Measurements from ENCODE around the gene FAM107B. TPM values are rescaled to one million over a fixed set of nuclear protein-coding genes. Genes with fewer than 3 reads are reported as not detected.

FAM107B gene
- total and polyA plus RNA-seq, 4 donors: 24.9 to 58.1 (median 30.9) TPM

DNA sequence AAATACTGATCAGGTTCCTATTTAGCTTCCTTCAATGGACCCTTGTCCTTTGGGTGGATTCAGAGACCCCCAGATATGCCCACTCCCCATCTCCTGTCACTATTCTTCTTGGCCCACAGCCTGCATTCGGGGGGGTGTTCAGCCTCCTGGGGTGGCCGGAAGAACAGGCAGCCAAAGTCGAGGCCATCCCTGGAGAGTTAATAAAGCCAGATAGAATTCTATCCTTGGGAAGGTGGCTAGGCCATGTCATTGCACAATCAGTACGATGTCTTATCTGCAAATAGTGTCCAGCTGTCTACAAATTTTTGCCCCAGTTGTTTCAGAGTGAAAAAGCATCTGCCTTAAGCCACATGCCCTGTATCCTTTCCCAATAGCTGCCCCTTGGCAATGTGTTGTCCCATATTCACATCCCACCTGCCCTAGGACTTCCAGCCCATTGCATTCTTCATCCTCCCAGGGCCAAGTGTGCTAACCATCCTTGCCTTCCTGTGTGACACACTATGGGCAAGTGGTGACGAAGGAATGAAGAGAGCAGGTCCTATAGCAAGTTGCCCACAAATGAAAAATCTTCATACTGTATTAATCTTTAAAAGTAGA lies 9.9 kb upstream of the FAM107B start:
- Histone ChIP-seq H3K9me3 (ENCODE audit: control insufficient read depth in 4 of 4, low read length in 3 of 4) (no peaks in the 10 kb centered on the region), H3K27ac (ENCODE audit: low read depth in 1 of 2, low read length in 2 of 2) (no peak overlapping the region), H3K4me3 (ENCODE audit: low read depth in 1 of 3, low read length in 3 of 3) (no peak overlapping the region), H3K9ac (ENCODE audit: low read depth in 1 of 2, low read length in 2 of 2) (no peak overlapping the region), H3K27me3 (ENCODE audit: control insufficient read depth in 4 of 4, insufficient read depth in 4 of 4, low read length in 3 of 4) (no peaks in the 10 kb centered on the region), H3K4me1 (ENCODE audit: control insufficient read depth in 4 of 4, insufficient read depth in 4 of 4, low read length in 3 of 4) (no peaks in the 10 kb centered on the region), H3K36me3 (ENCODE audit: control insufficient read depth in 4 of 4, insufficient read depth in 3 of 4, low read depth in 1 of 4, low read length in 3 of 4) (no peaks in the 10 kb centered on the region)
- TF ChIP-seq EGR1 (IDR thresholded peaks at IDR 0.05; ENCODE audit: low read depth in 2 of 2) (no peak), SP1 (IDR thresholded peaks at IDR 0.05) (no peak), NR2F2 (IDR thresholded peaks at IDR 0.05) (no peak), FOXA2 (IDR thresholded peaks at IDR 0.05) (no peak), RXRA (IDR thresholded peaks at IDR 0.05) (no peak), YY1 (IDR thresholded peaks at IDR 0.05) (no peak), JUND (IDR thresholded peaks at IDR 0.05) (no peak), HNF4A (conservative IDR thresholded peaks at IDR 0.05) (no peak), TAF1 (conservative IDR thresholded peaks at IDR 0.05) (no peak), HNF4G (IDR thresholded peaks at IDR 0.05) (no peak), GABPA (IDR thresholded peaks at IDR 0.05 in 1 of 2, conservative IDR thresholded peaks at IDR 0.05 in 1 of 2) (no peak), RAD21 (IDR thresholded peaks at IDR 0.05) (no peak), FOXA1 (IDR thresholded peaks at IDR 0.05) (no peak)
- TF ChIP-seq, protein P1, sequence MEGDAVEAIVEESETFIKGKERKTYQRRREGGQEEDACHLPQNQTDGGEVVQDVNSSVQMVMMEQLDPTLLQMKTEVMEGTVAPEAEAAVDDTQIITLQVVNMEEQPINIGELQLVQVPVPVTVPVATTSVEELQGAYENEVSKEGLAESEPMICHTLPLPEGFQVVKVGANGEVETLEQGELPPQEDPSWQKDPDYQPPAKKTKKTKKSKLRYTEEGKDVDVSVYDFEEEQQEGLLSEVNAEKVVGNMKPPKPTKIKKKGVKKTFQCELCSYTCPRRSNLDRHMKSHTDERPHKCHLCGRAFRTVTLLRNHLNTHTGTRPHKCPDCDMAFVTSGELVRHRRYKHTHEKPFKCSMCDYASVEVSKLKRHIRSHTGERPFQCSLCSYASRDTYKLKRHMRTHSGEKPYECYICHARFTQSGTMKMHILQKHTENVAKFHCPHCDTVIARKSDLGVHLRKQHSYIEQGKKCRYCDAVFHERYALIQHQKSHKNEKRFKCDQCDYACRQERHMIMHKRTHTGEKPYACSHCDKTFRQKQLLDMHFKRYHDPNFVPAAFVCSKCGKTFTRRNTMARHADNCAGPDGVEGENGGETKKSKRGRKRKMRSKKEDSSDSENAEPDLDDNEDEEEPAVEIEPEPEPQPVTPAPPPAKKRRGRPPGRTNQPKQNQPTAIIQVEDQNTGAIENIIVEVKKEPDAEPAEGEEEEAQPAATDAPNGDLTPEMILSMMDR (IDR thresholded peaks at IDR 0.05; ENCODE audit: low read depth, low read length, missing input control): no peak
- TF ChIP-seq, protein P2, sequence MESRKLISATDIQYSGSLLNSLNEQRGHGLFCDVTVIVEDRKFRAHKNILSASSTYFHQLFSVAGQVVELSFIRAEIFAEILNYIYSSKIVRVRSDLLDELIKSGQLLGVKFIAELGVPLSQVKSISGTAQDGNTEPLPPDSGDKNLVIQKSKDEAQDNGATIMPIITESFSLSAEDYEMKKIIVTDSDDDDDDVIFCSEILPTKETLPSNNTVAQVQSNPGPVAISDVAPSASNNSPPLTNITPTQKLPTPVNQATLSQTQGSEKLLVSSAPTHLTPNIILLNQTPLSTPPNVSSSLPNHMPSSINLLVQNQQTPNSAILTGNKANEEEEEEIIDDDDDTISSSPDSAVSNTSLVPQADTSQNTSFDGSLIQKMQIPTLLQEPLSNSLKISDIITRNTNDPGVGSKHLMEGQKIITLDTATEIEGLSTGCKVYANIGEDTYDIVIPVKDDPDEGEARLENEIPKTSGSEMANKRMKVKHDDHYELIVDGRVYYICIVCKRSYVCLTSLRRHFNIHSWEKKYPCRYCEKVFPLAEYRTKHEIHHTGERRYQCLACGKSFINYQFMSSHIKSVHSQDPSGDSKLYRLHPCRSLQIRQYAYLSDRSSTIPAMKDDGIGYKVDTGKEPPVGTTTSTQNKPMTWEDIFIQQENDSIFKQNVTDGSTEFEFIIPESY (IDR thresholded peaks at IDR 0.05): no peak
- TF ChIP-seq, protein P3, sequence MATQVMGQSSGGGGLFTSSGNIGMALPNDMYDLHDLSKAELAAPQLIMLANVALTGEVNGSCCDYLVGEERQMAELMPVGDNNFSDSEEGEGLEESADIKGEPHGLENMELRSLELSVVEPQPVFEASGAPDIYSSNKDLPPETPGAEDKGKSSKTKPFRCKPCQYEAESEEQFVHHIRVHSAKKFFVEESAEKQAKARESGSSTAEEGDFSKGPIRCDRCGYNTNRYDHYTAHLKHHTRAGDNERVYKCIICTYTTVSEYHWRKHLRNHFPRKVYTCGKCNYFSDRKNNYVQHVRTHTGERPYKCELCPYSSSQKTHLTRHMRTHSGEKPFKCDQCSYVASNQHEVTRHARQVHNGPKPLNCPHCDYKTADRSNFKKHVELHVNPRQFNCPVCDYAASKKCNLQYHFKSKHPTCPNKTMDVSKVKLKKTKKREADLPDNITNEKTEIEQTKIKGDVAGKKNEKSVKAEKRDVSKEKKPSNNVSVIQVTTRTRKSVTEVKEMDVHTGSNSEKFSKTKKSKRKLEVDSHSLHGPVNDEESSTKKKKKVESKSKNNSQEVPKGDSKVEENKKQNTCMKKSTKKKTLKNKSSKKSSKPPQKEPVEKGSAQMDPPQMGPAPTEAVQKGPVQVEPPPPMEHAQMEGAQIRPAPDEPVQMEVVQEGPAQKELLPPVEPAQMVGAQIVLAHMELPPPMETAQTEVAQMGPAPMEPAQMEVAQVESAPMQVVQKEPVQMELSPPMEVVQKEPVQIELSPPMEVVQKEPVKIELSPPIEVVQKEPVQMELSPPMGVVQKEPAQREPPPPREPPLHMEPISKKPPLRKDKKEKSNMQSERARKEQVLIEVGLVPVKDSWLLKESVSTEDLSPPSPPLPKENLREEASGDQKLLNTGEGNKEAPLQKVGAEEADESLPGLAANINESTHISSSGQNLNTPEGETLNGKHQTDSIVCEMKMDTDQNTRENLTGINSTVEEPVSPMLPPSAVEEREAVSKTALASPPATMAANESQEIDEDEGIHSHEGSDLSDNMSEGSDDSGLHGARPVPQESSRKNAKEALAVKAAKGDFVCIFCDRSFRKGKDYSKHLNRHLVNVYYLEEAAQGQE (IDR thresholded peaks at IDR 0.05): no peak
- TF ChIP-seq, protein P4, sequence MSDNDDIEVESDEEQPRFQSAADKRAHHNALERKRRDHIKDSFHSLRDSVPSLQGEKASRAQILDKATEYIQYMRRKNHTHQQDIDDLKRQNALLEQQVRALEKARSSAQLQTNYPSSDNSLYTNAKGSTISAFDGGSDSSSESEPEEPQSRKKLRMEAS (IDR thresholded peaks at IDR 0.05): no peak
- TF ChIP-seq, protein P5, sequence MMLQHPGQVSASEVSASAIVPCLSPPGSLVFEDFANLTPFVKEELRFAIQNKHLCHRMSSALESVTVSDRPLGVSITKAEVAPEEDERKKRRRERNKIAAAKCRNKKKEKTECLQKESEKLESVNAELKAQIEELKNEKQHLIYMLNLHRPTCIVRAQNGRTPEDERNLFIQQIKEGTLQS (IDR thresholded peaks at IDR 0.05): no peak
- 82% methylated on average over 5 of the region's 5 CpGs for WGBS
- DNase-seq (ENCODE audit: low spot score): no peak
